Stimulated activated CD8-positive, alpha-beta memory T cell treated with anti-CD3 and anti-CD28 coated beads, Interleukin-7, amount 100 ng/mL, for 48 hours (primary cell): Measurements from ENCODE around the gene TSPO.

Experiments
- DNase-seq, 2 donors: peaks; one replicate each; pipeline ENCODE4 v3.0.0-alpha.2; 2020; ENCODE audit warnings: low read depth in 1 of 2; ENCODE audit errors: extremely low read depth in 1 of 2

Gene TSPO

GRCh38 chr22:43199541-43199940, 48.2 kb downstream of the TSPO start:
- DNase-seq, result no peak

GRCh38 chr22:43200031-43200430, 48.7 kb downstream of the TSPO start:
- no peak for DNase-seq

GRCh38 chr22:43200555-43200954, 49.2 kb downstream of the TSPO start:
- no peak for DNase-seq

- no peak for DNase-seq
These were observed 50.3 kb downstream of the TSPO start for GRCh38 chr22:43201486-43202219.

GRCh38 chr22:43202326-43202725, 51.0 kb downstream of the TSPO start:
- DNase-seq, result no peak

GRCh38 chr22:43202756-43203410, 51.5 kb downstream of the TSPO start:
- no peak for DNase-seq

GRCh38 chr22:43203471-43203981, 52.2 kb downstream of the TSPO start:
- no peak for DNase-seq

GRCh38 chr22:43205261-43205691, 53.9 kb downstream of the TSPO start:
- no peak for DNase-seq

GRCh38 chr22:43205748-43206508, 54.6 kb downstream of the TSPO start:
- DNase-seq, result no peak

- DNase-seq, result no peak
These were observed 55.3 kb downstream of the TSPO start for GRCh38 chr22:43206509-43207161.

GRCh38 chr22:43207386-43207785, 56.0 kb downstream of the TSPO start:
- DNase-seq, result no peak

GRCh38 chr22:43207849-43208702, 56.7 kb downstream of the TSPO start:
- no peak for DNase-seq

- no peak for DNase-seq
These were observed 57.6 kb downstream of the TSPO start for GRCh38 chr22:43208703-43209522.

- no peak for DNase-seq
These were observed 58.1 kb downstream of the TSPO start for GRCh38 chr22:43209523-43209890.

GRCh38 chr22:43209971-43210370, 58.6 kb downstream of the TSPO start:
- no peak for DNase-seq

- DNase-seq, result no peak
These were observed 59.5 kb downstream of the TSPO start for GRCh38 chr22:43210631-43211515.

- no peak for DNase-seq
These were observed 60.6 kb downstream of the TSPO start for GRCh38 chr22:43211941-43212433.

- DNase-seq, result no peak
These were observed 61.1 kb downstream of the TSPO start for GRCh38 chr22:43212434-43212952.
